Embryonic facial prominence (tissue), 1 donor: ENCODE results near the gene ATP2B2.

ENCODE experiments used
- DNase-seq: peaks from one replicate; pipeline ENCODE4 v3.0.0-alpha.2; 2016; ENCODE audit errors: extremely low spot score

Gene ATP2B2

GRCh38 chr3:10363935-10364334, 141.5 kb downstream of the ATP2B2 start:
- DNase-seq = no peak

DNA sequence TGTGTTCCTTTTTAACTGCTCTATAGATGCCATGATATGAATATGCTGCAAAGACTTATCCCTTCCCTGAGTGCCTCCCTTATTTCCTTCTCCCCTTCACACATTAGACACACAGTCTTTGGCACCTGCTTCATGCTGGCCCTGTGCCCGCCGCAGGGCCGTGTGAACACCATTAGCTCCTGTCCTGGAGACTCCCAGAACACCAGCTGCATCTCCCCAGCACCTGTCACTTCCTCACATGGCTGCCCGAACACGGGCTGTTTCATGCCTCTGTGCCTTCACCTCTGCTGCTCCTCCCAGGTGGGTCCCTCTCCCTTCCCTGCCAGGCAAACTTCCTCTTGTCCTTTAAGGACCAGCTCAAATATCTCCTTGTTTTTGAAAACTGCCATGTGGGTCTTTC, 144.0 kb downstream of the ATP2B2 start:
- DNase-seq = no peak

DNA sequence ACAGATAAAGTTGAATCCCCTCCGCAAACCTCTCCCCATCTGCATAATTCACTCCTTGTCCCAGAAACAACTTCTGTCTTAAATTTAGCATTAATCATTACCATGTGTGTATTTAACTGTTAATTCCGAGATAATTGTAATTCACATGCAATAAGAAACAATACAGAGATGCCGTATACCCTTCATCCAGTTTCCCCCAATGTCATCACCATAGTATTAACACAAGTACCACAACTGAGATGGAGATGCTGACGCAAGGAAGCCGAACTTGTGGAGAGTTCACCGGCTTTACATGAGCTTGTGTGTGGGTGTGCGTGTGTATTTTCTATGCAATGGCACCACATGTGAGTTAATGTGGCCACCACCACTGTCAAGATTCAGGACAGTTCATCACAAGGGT, 144.9 kb downstream of the ATP2B2 start:
- no peak for DNase-seq

DNA sequence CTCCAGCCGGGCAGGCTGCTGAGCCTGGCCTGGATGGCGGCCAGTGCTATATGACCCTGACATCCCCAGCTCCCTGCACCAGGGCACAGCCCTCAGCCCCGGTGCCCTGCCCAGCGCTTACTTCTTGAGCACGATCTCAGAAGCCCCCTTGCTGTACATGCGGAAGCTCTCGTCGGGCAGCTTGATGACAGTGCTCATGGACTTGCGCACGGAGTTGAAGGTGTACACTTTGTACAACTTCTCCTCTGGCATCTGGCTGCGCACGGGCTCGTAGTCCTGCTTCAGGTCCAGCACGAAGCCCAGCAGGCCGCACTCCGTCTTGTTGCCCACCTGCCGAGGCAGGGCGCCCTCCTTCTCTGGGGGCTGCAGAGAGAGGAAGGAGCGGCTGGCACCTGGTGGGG, 145.6 kb downstream of the ATP2B2 start:
- no peak for DNase-seq

DNA sequence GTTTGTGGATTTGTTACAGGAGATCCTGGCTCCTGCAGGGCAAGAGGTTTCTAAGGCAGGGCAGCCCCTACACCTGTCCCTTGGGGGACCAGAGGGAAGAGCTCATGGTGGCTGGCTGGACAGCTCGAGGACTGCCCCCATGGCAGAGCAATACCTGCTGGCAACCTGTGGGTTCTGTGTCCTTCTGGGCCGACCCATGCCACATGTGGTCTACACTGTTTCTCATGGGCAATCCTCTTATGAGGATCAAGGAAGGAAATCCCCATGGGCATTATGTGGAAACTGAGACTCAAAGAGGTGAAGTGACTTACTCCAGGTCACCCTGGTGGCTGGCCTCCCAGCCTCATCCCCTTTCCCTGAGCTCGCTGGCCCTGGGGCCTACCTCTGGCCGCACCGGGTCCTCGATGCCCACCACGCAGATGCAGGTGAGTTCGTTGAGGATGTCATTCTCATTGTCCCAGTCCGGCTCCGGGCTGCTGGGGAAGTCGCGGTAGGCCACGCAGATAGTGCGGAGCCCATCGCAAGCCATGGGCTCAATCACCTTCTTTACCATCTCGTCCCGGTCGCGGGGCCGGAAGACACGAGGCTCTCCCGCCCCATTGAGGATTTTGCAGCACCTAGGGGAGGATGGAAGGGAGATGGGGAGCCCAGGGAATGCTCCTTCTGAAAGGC, 146.9 kb downstream of the ATP2B2 start:
- DNase-seq = no peak

- DNase-seq = no peak
Observed at GRCh38 chr3:10357592-10358308, 147.6 kb downstream of the ATP2B2 start.

DNA sequence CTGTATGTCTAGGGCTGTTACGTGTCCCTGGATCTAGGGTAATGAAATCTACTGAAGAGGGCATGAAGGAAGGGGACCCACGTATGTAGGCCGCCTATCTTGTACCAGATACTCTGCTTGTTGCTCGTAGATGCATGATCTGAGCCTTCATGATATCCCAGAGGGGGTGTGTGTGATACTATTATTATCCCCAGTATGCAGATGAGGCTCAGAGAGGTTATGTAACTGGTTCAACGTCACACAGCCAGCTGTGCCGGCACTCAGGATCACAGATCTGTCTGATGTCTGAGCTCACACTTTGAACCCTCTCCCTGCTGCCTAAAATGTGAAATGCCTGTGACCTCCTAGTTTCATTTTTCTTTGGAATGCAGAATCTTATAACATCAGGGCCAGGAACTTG, 148.3 kb downstream of the ATP2B2 start:
- no peak for DNase-seq

- DNase-seq = no peak
Observed at GRCh38 chr3:10356461-10356981, 148.9 kb downstream of the ATP2B2 start.

DNA sequence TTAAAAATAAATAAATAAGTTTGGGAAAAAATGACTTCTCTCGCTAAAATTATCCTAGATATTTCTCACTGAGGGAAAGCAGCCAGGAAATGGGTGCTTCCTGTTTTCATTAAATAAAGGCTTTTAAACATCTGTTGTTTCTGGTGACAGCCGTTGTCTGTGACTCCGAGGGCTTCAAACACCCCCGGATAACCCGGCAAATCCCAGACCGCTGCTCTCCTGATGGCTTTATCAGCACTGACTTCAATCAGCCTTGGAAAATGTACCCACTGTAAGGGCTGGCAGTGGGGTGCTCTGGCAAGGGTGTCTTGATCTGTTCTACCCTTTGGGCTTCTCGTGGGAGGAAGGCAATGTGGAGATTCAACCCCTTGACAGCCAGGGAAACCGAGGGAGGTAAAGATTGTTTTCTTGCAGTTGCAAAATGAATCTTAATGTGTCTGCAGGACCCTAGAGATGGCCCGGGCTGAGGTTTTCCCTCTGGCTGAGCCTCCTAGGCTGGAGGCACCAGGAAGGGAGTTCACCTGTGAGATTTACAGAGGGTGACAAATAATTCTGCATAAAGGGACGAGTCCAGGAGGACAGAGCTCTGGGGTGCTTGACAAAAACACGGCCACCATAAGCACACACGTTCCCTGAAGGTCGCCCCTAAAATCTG, 150.9 kb downstream of the ATP2B2 start:
- DNase-seq = no peak

DNA sequence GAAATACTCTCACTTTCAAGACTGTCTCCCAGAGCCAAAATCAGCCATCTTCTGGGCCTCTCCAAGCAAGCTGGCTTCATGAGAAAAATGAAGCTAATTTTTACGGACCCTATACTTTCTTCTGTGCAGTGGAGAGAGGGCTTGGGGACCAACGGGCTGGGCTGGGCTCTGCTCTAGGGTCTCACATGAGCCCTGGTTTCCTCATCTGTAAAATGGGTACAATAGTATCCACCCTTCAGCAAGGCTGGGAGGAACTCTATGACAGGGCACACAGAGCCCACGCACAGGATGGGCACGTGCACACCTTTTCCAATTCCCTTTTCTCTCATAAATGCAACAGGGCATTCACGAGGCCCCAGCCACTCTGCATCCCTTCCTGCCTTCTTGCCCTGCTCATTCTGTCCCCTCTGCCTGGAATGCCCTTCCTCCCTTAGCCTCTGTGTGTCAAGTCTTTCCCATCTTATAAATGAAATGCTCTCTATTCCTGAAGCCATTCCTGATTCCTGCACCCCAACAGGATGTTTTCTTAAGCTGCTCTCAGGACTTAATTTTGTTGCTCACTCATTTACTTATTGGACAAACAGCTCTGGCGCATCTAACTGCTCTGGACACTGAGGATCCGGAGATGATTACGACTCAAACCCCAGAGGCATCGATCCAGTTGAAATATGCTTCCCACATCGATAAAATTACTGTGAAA, 151.6 kb downstream of the ATP2B2 start:
- no peak for DNase-seq

GRCh38 chr3:10353160-10353559, 152.2 kb downstream of the ATP2B2 start:
- DNase-seq = no peak

DNA sequence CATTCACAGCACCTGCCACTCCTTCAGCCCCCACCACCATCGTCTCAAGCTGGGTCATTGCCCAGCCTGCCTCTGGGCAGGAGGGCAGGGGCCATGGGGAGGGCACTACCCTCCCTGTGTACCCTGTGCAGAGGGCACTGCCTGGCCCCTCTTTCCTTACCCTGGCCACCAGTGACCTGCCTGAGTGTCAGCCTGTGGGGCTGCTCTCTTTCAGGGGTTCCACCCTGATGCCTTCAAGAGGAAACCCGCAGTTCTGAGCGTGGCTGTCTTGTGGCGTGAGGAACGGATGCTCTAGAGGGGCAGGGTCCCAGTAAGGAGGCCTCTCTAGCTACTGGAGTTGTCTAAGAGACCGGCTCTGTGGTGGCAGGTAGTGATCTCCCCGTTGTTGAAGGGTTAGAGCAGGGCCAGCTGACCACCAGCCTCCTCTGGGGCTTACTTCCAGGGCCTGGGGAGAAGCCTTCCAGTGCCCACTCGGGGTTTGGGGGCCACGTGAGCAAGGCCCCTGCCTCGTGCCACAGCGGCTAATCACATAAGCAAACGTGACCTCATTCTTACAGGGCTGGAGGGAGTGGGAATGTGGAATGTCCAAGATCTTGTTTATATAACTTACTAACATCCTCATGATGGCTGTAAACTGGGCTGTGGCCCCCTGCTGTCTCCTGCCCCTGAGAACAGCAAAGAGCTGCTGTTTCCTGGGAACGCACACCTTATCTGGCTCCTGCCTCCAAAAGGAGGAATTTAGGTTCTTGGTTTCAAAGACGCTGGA, 153.1 kb downstream of the ATP2B2 start:
- no peak for DNase-seq

DNA sequence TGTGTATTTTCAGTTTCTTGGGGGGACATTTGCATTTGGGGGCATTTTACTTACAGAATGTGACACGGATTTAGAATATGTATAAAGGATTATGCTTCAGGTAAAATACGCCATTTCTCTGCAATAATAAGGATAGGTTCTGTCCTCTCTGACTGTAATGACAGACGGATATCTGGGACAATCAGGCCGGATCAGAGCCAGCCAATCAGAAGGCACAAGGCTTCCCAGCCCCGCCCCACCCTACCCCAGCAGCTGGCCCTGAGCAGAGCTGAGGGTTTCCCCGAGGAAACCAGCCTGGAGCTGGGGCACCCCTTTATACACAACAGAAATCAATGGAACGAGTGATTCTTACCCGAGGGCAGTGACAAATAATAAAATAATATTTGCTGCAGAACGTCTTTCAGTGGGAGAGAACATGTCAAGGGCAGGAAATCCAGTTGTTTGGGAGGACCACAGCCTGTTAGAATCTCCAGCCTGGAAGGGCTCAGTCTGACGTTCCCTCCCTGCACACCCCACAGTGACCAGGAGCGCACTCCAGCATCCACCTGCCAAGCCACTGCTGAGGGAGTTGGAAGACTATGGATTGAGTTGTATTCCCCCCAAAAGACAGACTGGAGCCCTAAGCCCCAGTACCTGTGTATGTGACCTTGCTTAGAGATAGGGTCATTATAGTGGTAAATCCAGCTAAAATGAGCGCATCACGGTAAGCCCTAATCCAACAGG, 154.2 kb downstream of the ATP2B2 start:
- DNase-seq = no peak

- no peak for DNase-seq
Observed at GRCh38 chr3:10350324-10350985, 154.9 kb downstream of the ATP2B2 start.

DNA sequence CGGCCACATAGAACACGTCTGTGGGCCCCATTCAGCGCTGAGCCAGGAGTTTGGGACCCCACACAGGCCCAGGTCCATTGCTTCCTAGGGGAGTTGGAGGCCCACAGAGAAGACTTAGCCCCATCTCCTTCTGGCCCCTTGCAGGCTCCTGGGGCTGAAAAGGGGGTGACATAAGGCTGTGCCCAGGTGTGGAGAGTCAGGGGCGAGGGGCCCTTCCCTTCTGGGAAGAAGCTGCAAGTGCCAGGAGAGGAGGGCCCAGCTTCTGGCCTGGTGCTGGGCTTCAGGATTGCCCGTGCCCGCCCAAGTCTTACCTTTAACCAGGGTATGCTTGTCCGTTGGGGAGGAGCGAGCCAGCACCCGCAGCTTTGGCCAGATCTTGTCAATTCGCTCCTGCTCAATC, 155.6 kb downstream of the ATP2B2 start:
- DNase-seq = no peak

DNA sequence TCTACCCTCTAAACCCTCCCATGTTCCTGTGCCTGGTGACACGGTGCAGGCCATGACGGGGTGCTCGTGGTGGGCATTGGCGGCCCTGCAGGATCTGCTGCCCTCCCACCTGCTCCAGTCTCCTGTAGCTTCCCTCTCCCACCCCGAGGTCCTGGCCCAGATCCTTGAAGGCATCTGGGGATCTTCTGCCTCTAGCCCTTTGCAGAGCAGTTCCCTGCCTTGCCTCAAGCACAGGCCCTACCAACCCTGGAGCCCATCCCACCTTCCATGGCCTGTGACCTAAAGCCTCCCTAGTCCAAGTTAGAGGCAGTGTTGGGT, 157.0 kb downstream of the ATP2B2 start:
- no peak for DNase-seq

- DNase-seq = no peak
Observed at GRCh38 chr3:10347648-10348403, 157.6 kb downstream of the ATP2B2 start.

DNA sequence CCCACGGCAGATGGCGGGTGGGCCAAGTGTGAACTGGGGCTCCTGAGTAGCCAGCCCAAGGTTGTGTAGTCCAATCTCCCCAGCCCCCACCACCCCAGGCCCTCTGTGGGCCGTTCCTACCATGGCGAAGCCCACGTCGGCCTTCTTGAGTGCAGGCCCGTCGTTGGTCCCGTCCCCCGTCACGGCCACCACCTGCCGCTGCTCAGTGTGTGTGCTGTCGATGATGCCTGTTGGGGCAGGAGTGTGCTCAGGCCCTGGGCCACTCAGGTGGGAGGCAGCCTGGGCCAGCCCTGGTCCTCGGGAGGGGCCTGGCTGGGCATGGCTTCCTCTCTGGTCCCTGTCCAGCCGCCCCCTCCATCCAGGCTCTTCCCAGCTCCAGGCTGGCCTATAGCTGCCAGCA, 159.5 kb downstream of the ATP2B2 start:
- DNase-seq = no peak

DNA sequence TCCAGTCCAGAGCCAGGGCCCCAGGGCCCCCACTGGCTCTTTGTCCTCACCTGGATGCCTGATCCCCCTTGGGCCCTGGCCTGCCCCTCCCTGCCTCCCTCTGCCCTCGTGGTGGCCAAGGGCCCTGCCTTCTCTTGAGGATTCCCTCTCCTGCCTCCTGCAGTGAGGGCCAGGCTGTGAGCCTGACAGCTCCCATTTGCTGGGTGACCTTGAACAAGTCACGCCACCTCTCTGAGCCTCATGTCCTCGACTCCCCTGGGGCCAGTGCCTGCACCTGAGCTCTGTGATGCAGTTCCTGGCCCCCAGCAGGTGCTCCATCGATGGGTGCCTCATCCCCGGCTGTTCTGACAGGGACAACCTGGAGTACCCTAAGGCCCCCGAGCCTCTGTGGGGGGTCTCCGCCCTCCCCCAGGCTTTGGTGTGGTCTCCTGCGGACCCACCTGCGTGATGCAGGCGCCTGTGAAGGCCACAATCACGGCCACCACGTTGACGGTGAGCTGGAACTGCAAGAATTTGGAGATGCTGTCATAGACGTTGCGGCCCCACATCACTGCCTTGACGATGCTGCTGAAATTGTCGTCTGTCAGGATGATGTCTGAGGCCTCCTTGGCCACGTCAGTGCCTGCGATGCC, 160.3 kb downstream of the ATP2B2 start:
- no peak for DNase-seq
